ENCODE data around the gene PSMG3. TPM values are rescaled to one million over a fixed set of nuclear protein-coding genes. Genes with fewer than 3 reads are reported as not detected.

PSMG3 gene
- total RNA-seq, 4 donors from 2014 or later: 25.4 to 46.4 (median 32.2) TPM

DNA sequence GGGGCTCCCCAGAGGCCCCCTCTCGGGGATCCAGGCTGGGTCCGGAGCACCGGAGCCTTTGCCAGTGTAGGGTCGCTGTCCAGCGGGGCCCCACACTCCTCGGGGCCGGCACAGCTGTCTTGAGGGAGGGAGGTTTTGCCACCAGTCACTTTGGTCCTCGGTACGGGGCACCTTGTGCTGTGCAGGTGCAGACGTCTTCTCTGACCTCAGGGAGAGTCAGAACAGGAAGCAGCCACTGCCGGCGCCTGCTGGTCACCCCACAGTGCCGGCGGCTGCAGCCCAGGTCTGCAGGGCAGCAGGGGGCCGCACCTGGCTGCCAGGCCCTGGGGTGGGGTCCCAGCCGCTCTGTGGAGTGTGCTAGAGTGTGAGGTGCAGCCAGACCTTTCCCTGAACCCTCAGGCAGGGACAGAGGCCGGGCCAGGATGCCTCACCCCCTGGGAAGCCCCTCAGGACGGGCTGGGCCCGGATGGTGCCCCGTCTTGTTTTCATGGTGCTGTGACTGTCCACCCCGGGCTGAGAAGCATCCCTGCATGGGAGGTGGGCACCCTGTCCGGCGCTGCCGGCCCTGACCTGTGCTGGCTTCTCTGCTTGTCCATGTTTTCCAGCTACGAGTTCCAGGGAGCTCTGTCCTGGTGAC is 31.2 kb downstream of the PSMG3 start:
- Histone ChIP-seq H3K27ac (peak overlapping the region; percentile 98 to 100 (median 99)), H3K4me1 (peaks cover 44 to 49% of the 10 kb centered on the region in 2 donors), H3K4me3 (peak overlapping the region; percentile 58 to 75 (median 64)), H3K36me3 (peaks cover 0 to 47% of the 10 kb centered on the region in 2 donors), H3K9me3 (no peaks in the 10 kb centered on the region), H3K27me3 (no peaks in the 10 kb centered on the region)
- intact Hi-C loops (cut with DNase I; ENCODE audit: low total_unique reads) (loop anchor here (10.0 kb wide), 1 partner anchor 494 kb away; the partner anchor contains the start of gene GPR146), in situ Hi-C loops (cut with MboI; ENCODE audit: low sequenced_read_pairs in 4 of 4) (no loop called here)
- ATAC-seq (no peak), DNase-seq (no peak)
- no peak for TF ChIP-seq POLR2A (IDR thresholded peaks at IDR 0.05)
- TF ChIP-seq, protein P1, sequence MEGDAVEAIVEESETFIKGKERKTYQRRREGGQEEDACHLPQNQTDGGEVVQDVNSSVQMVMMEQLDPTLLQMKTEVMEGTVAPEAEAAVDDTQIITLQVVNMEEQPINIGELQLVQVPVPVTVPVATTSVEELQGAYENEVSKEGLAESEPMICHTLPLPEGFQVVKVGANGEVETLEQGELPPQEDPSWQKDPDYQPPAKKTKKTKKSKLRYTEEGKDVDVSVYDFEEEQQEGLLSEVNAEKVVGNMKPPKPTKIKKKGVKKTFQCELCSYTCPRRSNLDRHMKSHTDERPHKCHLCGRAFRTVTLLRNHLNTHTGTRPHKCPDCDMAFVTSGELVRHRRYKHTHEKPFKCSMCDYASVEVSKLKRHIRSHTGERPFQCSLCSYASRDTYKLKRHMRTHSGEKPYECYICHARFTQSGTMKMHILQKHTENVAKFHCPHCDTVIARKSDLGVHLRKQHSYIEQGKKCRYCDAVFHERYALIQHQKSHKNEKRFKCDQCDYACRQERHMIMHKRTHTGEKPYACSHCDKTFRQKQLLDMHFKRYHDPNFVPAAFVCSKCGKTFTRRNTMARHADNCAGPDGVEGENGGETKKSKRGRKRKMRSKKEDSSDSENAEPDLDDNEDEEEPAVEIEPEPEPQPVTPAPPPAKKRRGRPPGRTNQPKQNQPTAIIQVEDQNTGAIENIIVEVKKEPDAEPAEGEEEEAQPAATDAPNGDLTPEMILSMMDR (IDR thresholded peaks at IDR 0.05 in 4 of 5, conservative IDR thresholded peaks at IDR 0.05 in 1 of 5): no peak

DNA sequence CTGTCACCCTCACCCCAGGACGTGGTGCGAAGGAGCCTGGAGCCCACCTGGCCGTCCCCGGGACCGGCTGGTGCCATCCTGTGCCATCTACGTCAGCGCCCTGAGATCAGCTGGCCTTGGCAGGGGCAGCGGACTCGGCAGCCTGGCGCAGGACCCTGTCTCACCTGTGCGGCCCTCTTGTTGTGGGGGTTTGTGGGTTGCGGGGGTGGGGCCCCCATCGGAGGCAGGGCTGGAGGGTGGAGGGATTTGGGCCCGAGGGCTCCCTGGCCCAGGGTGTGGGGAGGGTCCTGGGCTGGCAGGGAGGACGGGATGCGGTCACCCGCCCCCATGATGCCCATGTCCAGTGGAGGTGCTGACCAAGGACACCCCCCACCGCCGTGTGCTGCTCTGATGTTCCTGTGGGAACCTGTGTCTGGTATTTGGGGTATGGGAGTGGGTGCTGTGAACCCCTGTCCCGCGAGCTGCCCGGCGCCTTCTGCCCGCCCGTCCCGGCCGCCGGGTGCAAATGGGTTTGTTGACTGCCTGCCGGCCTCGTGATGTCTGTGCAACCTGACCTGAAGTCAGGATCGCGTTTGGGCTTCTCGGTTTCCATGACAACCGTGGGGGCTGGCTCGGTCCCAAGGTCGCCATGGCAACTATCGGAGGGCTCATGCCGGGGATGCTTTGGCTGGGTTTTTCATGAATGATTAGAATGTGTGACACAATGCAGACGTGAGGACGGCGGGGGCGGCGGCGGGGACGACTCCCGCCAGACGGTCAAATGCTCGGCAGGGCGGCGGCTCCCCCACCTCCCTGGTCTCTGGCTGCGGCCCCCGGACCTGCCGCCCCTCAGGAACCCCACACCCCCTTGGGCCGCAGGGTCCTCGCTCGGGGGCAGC is 32.1 kb downstream of the PSMG3 start:
- peak in 1 of 2 donors; percentile 52 for TF ChIP-seq POLR2A (IDR thresholded peaks at IDR 0.05)
- TF ChIP-seq, protein P1 (IDR thresholded peaks at IDR 0.05 in 4 of 5, conservative IDR thresholded peaks at IDR 0.05 in 1 of 5): peak in 1 of 5 experiments; percentile 12
- Histone ChIP-seq H3K9me3 (no peaks in the 10 kb centered on the region), H3K36me3 (peaks cover 0 to 39% of the 10 kb centered on the region in 2 donors), H3K4me1 (peaks cover 52 to 56% of the 10 kb centered on the region in 2 donors), H3K27me3 (no peaks in the 10 kb centered on the region), H3K27ac (peak overlapping the region; percentile 98 to 100 (median 99)), H3K4me3 (peak overlapping the region; percentile 58 to 75 (median 64))
- DNase-seq (peak; percentile 67 to 84), ATAC-seq (peak; percentile 24 to 34)
- in situ Hi-C loops (cut with MboI; ENCODE audit: low sequenced_read_pairs in 4 of 4) (no loop called here), intact Hi-C loops (cut with DNase I; ENCODE audit: low total_unique reads) (loop anchor here (2.0 to 10.0 kb wide), 2 partner anchors 19 to 493 kb away; partner anchors contain the start of genes GPR146 and TMEM184A)

DNA sequence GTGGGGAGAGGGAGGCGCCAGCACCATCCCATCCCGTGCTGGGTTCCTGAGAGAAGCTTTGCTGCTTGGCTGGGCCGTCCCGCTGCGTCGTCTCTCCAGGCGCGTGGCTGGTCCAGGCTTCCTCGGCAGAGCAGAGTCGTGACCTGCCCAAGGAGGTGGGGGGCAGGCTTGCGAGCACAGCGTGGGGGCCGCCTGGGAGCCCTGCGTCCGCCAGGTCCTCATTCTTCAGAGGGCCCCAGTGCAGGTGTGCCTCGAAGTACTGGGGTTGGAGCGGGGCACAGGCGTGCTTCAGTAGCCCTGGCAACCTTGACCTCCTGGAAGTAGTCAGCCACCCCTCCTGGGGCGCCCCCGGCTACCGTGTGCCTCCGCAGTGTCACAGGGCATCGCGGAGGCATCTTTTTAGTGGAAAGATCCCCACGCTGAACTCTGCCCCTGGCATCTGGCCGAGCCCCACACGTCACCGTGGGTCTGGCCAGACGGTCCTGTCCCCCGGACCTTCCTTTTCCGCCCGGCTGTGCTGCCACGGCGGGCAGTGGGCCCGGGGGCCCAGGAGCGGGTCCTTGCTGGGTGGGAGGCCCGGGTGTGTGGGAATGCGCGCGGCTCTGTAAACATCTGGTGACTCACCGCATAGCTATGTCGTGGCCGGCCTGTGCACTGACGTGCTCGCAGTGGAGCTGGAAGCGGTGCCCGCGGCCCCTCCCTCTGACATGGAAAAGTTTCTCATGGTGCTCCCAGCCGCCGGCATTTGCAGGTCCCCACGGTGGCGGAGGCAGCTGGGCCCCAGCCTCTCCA is 32.9 kb downstream of the PSMG3 start:
- peak overlapping the region; percentile 98 to 100 (median 99) for H3K27ac ChIP-seq
- DNase-seq: peak; percentile 95 to 96
- in situ Hi-C loops (cut with MboI; ENCODE audit: low sequenced_read_pairs in 4 of 4): no loop called here
- peak overlapping the region; percentile 58 to 75 (median 64) for H3K4me3 ChIP-seq
- peaks cover 0 to 31% of the 10 kb centered on the region in 2 donors for H3K36me3 ChIP-seq
- intact Hi-C loops (cut with DNase I; ENCODE audit: low total_unique reads): loop anchor here (2.0 to 10.0 kb wide), 2 partner anchors 20 to 492 kb away; partner anchors contain the start of genes GPR146 and TMEM184A
- H3K9me3 ChIP-seq: no peaks in the 10 kb centered on the region
- TF ChIP-seq, protein P1 (IDR thresholded peaks at IDR 0.05 in 4 of 5, conservative IDR thresholded peaks at IDR 0.05 in 1 of 5): no peak
- peak; percentile 51 to 83 for TF ChIP-seq POLR2A (IDR thresholded peaks at IDR 0.05)
- peak; percentile 69 to 70 for ATAC-seq
- H3K4me1 ChIP-seq: peaks cover 59 to 62% of the 10 kb centered on the region in 2 donors
- H3K27me3 ChIP-seq: no peaks in the 10 kb centered on the region

DNA sequence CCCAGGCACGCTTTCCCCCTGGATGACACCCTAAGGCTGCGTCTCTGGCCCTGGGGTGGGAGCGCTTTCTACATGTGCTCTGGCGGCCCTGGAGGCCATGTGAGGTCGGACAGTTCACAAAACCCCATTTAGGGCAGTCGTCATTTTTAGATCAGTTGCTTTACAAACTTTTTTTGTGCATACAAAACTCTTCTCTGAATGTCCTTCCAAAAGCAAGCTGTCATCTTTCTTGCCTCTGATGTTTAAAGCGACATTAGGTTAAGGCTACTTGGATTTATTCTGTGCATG is 33.4 kb downstream of the PSMG3 start:
- in situ Hi-C loops (cut with MboI; ENCODE audit: low sequenced_read_pairs in 4 of 4) (no loop called here), intact Hi-C loops (cut with DNase I; ENCODE audit: low total_unique reads) (loop anchor here (2.0 to 10.0 kb wide), 2 partner anchors 20 to 492 kb away; partner anchors contain the start of genes GPR146 and TMEM184A)
- Histone ChIP-seq H3K36me3 (peaks cover 0 to 25% of the 10 kb centered on the region in 2 donors), H3K27me3 (no peaks in the 10 kb centered on the region), H3K9me3 (no peaks in the 10 kb centered on the region), H3K4me3 (peak overlapping the region; percentile 58 to 75 (median 64)), H3K4me1 (peaks cover 63 to 68% of the 10 kb centered on the region in 2 donors), H3K27ac (peak overlapping the region; percentile 98 to 100 (median 99))
- TF ChIP-seq, protein P1 (IDR thresholded peaks at IDR 0.05 in 4 of 5, conservative IDR thresholded peaks at IDR 0.05 in 1 of 5): peak in 1 of 5 experiments; percentile 14
- TF ChIP-seq POLR2A (IDR thresholded peaks at IDR 0.05): no peak
- DNase-seq (peak in 1 of 2 donors; percentile 36), ATAC-seq (no peak)

All from gastrocnemius medialis (tissue), 4 donors.